HepG2 (cell line): ENCODE data around the gene TP53BP2. TPM values are rescaled to one million over a fixed set of nuclear protein-coding genes. Genes with fewer than 3 reads are reported as not detected.

Source experiments
- ATAC-seq: fragments of 200-7000 bp; cut with Tn5 transposase; 3 replicates; pipeline ENCODE4 v1.9.1; 2020; ENCODE audit warnings: mild to moderate bottlenecking, moderate library complexity
- BruUV-seq: library from RNA; stranded (reverse); fragments of 400-500 nt; replicated peaks from 2 replicates; lab custom pipeline; 2021; lab: Mats Ljungman, UMichigan
- CTCF ChIA-PET: fragments of 300-600 bp; formaldehyde crosslinking; extraction: SDS; loops from one replicate; lab custom pipeline; 2021; ENCODE audit warnings: low total read pairs, inconsistent platforms, low intra/inter-chr PET ratio; lab: Yijun Ruan, JAX
- POLR2A ChIA-PET: fragments of 350-600 bp; sonication (Branson Sonifier 250); formaldehyde crosslinking; loops from one replicate; lab custom pipeline; 2020; ENCODE audit warnings: antibody characterized with exemption, inconsistent platforms; lab: Yijun Ruan, JAX
- DNase-seq: peaks from one replicate; pipeline ENCODE4 v3.0.0-alpha.2; 2015; ENCODE audit warnings: low spot score
- FAIRE-seq: peaks from 3 replicates; lab custom pipeline; 2011; peaks lifted over from hg19 to GRCh38; lab: Jason Lieb, UNC
- H2AFZ ChIP-seq: one replicate; pipeline ENCODE4 v1.6.1; 2011; ENCODE audit warnings: low read length, inconsistent platforms
- H3K27ac ChIP-seq: fragments of 300-600 bp; 3 replicates; pipeline ENCODE4 v1.8.0; 2011; ENCODE audit warnings: mixed run types, mild to moderate bottlenecking, mixed read lengths, low read length, inconsistent platforms; ENCODE audit not compliant: insufficient read depth; ENCODE audit errors: extremely low read length
- H3K27me3 ChIP-seq, 2 experiments: fragments of 200-600 bp in 1 of 2; 2 replicates in 1 of 2; 3 replicates in 1 of 2; pipeline versions ENCODE4 v1.6.0 to v1.8.0; 2011; ENCODE audit warnings: low read length in 2 of 2, mild to moderate bottlenecking in 2 of 2, moderate library complexity in 2 of 2, inconsistent platforms in 1 of 2; ENCODE audit not compliant: insufficient read depth in 2 of 2, control insufficient read depth in 1 of 2
- H3K36me3 ChIP-seq, 2 experiments: fragments of 200-600 bp in 1 of 2; replicated peaks in 1 of 2; 2 replicates in 1 of 2; 3 replicates in 1 of 2; pipeline versions ENCODE4 v1.5.1 to v1.8.0; 2011; ENCODE audit warnings: low read length in 2 of 2, inconsistent platforms in 1 of 2; ENCODE audit not compliant: insufficient read depth in 2 of 2, control insufficient read depth in 1 of 2
- H3K4me1 ChIP-seq: 2 replicates; pipeline ENCODE4 v1.5.1; 2012; ENCODE audit warnings: low read length, inconsistent platforms; ENCODE audit not compliant: insufficient read depth
- H3K4me2 ChIP-seq: 2 replicates; pipeline ENCODE4 v1.6.0; 2011; ENCODE audit warnings: low read depth, low read length, inconsistent platforms
- H3K4me3 ChIP-seq, 3 experiments: fragments of 200-600 bp in 1 of 3; sonication (generic), shearing (Covaris generic) in 1 of 3; replicated peaks in 1 of 3; 2 replicates each; pipeline ENCODE4 v1.5.1; 2011 to 2016; ENCODE audit warnings: low read length in 3 of 3, inconsistent platforms in 2 of 3, low read depth in 2 of 3, mild to moderate bottlenecking in 2 of 3, control low read depth in 1 of 3, mixed read lengths in 1 of 3; ENCODE audit not compliant: insufficient read depth in 1 of 3
- H3K79me2 ChIP-seq: one replicate; pipeline ENCODE4 v1.6.1; 2011; ENCODE audit warnings: low read length, inconsistent platforms; ENCODE audit not compliant: insufficient read depth
- H3K9ac ChIP-seq: 2 replicates; pipeline ENCODE4 v1.6.0; 2011; ENCODE audit warnings: mild to moderate bottlenecking, low read depth, low read length, inconsistent platforms; ENCODE audit not compliant: insufficient read depth
- H3K9me3 ChIP-seq: 2 replicates; pipeline ENCODE4 v1.5.1; 2012; ENCODE audit warnings: mild to moderate bottlenecking, low read length
- H4K20me1 ChIP-seq: 2 replicates; pipeline ENCODE4 v1.6.0; 2011; ENCODE audit warnings: inconsistent platforms, mild to moderate bottlenecking, low read length, moderate library complexity; ENCODE audit not compliant: insufficient read depth
- BCL6 ChIP-seq: IDR thresholded peaks from 2 replicates; pipeline ENCODE4 v1.6.1; 2016; ENCODE audit warnings: missing genetic modification reagents, missing compliant biosample characterization
- MXD3 ChIP-seq: IDR thresholded peaks from 2 replicates; pipeline ENCODE4 v1.6.1; 2016; ENCODE audit warnings: mild to moderate bottlenecking, missing biosample characterization, missing genetic modification reagents
- MYNN ChIP-seq: sonication (generic); formaldehyde crosslinking; IDR thresholded peaks from 2 replicates; pipeline ENCODE4 v1.4.0; 2020; ENCODE audit warnings: mild to moderate bottlenecking, low read depth, missing genetic modification reagents
- STAG1 ChIP-seq: sonication (generic); formaldehyde crosslinking; IDR thresholded peaks from 2 replicates; pipeline ENCODE4 v1.4.0; 2020; ENCODE audit warnings: missing genetic modification reagents
- ZBTB21 ChIP-seq: sonication (generic); formaldehyde crosslinking; IDR thresholded peaks from 2 replicates; pipeline ENCODE4 v1.4.0; 2020; ENCODE audit warnings: missing genetic modification reagents
- ZNF281 ChIP-seq: sonication (generic); formaldehyde crosslinking; IDR thresholded peaks from 2 replicates; pipeline ENCODE4 v1.4.0; 2020; ENCODE audit warnings: missing genetic modification reagents, borderline replicate concordance
- ZNF441 ChIP-seq: sonication (generic); formaldehyde crosslinking; IDR thresholded peaks from 2 replicates; pipeline ENCODE4 v1.7.0; 2021; ENCODE audit warnings: missing genetic modification reagents, borderline replicate concordance
- ZNF773 ChIP-seq: sonication (generic); formaldehyde crosslinking; IDR thresholded peaks from 2 replicates; pipeline ENCODE4 v1.4.0; 2020; ENCODE audit warnings: missing genetic modification reagents, borderline replicate concordance
- WGBS: methylation state at CpG from one replicate; pipeline ENCODE4 v1.1.6; 2017; ENCODE audit warnings: low lambda C conversion rate; 5-methylcytosine and 5-hydroxymethylcytosine counted together
- in situ Hi-C: cut with HindIII; loops from 2 replicates; pipeline ENCODE4 v1.10.0; 2017; ENCODE audit warnings: low pct_unique_long_range_greater_than_20kb; ENCODE audit not compliant: extremely low pct_ligation_motif_present
- intact Hi-C: fragments of 100-400 bp; cut with micrococcal nuclease; formaldehyde crosslinking; loops from one replicate; pipeline ENCODE4 v1.10.0; 2022; ENCODE audit not compliant: unreplicated experiment
- polyA plus RNA-seq, 8 experiments: library from polyadenylated mRNA; depleted of rRNA in 3 of 8; stranded (reverse) in 7 of 8; unstranded in 1 of 8; fragments of >200 nt; fragmentation: Illumina TruSeq in 4 of 8; extraction: Trizol in 4 of 8; gene quantifications; 2 replicates each; pipeline versions ENCODE4 v1.2.1 to v1.2.3, GENCODE V29; 2011 to 2016; ENCODE audit warnings: low read depth in 4 of 8, missing spikeins in 1 of 8, mixed read lengths in 1 of 8; ENCODE audit not compliant: insufficient read depth in 1 of 8
- total RNA-seq, 5 experiments: library from RNA; depleted of rRNA; stranded (reverse); fragments of >200 nt; fragmentation: Illumina TruSeq; extraction: Trizol; gene quantifications; 2 replicates each; pipeline ENCODE4 v1.2.3, GENCODE V29; 2016; ENCODE audit warnings: low read depth in 1 of 5
- TF ChIP-seq, protein P1 (sequence below): IDR thresholded peaks from 2 replicates; pipeline ENCODE4 v1.6.1; 2018; ENCODE audit warnings: missing genetic modification reagents, mild to moderate bottlenecking, missing compliant biosample characterization

The TP53BP2 gene
- total and polyA plus RNA-seq, 2 of the 13 experiments (the other 11 are each of a cell fraction or from before 2014, with no cell fraction given), result 10.0 to 14.0 TPM

GRCh38 chr1:223828162-223828848 lies 17.4 kb downstream of the TP53BP2 start:
- in situ Hi-C loops (no loop called here), intact Hi-C loops (no loop called here)
- Histone ChIP-seq H3K79me2 (peaks cover 57% of the 10 kb centered on the region), H3K4me2 (no peak overlapping the region), H3K4me3 (no peak overlapping the region), H3K9me3 (no peaks in the 10 kb centered on the region)
- no peak for FAIRE-seq
- POLR2A ChIA-PET, result no interaction called here
- 97% methylated on average over 6 of the region's 6 CpGs for WGBS
- TF ChIP-seq, protein P1, sequence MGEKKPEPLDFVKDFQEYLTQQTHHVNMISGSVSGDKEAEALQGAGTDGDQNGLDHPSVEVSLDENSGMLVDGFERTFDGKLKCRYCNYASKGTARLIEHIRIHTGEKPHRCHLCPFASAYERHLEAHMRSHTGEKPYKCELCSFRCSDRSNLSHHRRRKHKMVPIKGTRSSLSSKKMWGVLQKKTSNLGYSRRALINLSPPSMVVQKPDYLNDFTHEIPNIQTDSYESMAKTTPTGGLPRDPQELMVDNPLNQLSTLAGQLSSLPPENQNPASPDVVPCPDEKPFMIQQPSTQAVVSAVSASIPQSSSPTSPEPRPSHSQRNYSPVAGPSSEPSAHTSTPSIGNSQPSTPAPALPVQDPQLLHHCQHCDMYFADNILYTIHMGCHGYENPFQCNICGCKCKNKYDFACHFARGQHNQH (CRISPR knock-in tag), result no peak
- TF ChIP-seq MXD3 (CRISPR knock-in tag), result no peak
- TF ChIP-seq ZNF773 (CRISPR knock-in tag), result no peak
- no peak for TF ChIP-seq MYNN (CRISPR knock-in tag)
- no peak for TF ChIP-seq ZNF281 (CRISPR knock-in tag)
- no peak for TF ChIP-seq STAG1
- no peak for TF ChIP-seq BCL6
- TF ChIP-seq ZBTB21 (CRISPR knock-in tag), result no peak
- TF ChIP-seq ZNF441 (CRISPR knock-in tag), result no peak
- TF ChIP-seq, all 625 proteins: peak for 0
- DNase-seq, result no peak
- ATAC-seq, result no peak
- no TSS peak for BruUV-seq
- no peak overlapping the region for H2AFZ ChIP-seq
- H3K27me3 ChIP-seq, result no peaks in the 10 kb centered on the region
- CTCF ChIA-PET, result no interaction called here
- H3K9ac ChIP-seq, result no peak overlapping the region
- no peak overlapping the region for H3K27ac ChIP-seq
- peaks cover 0 to 3% of the 10 kb centered on the region in 2 experiments; a peak in 1 of 5 replicates for H3K36me3 ChIP-seq
- no peaks in the 10 kb centered on the region; the same call in none of the 2 replicates for H4K20me1 ChIP-seq
- H3K4me1 ChIP-seq, result peaks cover 10% of the 10 kb centered on the region; the same call in 1 of the 2 replicates
